Astrocyte of the spinal cord (primary cell): Measurements from ENCODE around the gene PPP1R9A.
A peak's percentile ranks its signal among the peaks of the same experiment; 100 is the strongest.

ENCODE experiments used
- DNase-seq: peaks from one replicate; pipeline ENCODE4 v3.0.0; 2011; ENCODE audit warnings: low read depth, low spot score
- H3K4me3 ChIP-seq: 2 replicates; pipeline ENCODE4 v1.5.1; 2011; ENCODE audit warnings: low read depth, mild to moderate bottlenecking, low read length, moderate library complexity
- CTCF ChIP-seq: IDR thresholded peaks from 2 replicates; pipeline ENCODE4 v1.5.1; 2012; ENCODE audit warnings: low read depth, mild to moderate bottlenecking, low read length, inconsistent platforms
- in situ Hi-C: cut with HindIII; loops from 2 replicates; pipeline ENCODE4 v1.10.0; 2017; ENCODE audit warnings: low sequenced_read_pairs

Gene PPP1R9A

DNA sequence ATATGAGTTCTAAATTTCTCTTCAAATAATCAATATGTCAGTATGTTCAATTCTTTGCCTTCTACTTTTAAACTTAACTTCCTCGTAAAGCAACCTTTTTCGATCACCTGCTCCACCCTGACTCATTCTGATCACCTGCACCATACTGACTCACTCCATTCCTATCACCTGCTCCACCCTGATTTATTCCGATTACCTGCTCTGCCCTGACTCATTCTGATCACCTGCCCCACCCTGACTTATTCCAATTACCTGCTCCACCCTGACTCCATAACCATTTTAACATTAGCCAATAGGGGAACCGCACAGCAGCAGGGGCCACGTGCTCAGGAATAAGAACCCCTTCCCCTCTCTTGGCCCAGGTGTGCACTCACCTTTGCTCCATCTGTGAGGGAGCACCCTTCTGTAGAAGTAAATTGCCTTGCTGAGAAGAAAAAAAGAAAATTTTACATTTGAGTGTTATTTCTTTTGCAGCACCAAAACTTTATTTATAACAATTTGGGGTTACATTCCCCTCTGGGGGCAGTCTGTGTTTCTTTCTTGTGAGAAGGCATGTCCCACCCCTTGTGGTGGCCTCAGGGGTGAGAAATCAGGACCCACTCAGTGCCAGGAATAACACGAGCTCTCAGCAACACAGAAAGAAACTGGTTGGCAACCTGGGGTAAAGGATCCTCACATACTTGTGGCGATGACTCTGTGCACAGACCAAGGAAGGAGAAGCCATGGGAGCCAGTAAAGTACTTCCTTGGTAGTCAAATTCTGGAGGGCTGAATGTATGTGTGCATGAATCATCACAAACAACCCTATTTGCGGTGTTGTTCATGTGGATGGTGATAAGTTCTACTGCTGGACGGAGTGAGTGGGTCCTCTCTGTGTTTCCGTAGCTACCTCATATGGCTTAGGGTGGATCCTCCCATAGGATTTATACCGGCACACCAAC lies 29.4 kb upstream of the PPP1R9A start:
- in situ Hi-C loops = no loop called here
- TF ChIP-seq CTCF = no peak
- DNase-seq = no peak
- H3K4me3 ChIP-seq = no peak overlapping the region

- DNase-seq = no peak
- H3K4me3 ChIP-seq = no peak overlapping the region
- in situ Hi-C loops = no loop called here
- TF ChIP-seq CTCF = no peak
These were observed 24.5 kb upstream of the PPP1R9A start for GRCh38 chr7:94882891-94883290.

GRCh38 chr7:94883616-94884015 lies 23.8 kb upstream of the PPP1R9A start:
- in situ Hi-C loops = no loop called here
- no peak for DNase-seq
- no peak for TF ChIP-seq CTCF
- H3K4me3 ChIP-seq = no peak overlapping the region

DNA sequence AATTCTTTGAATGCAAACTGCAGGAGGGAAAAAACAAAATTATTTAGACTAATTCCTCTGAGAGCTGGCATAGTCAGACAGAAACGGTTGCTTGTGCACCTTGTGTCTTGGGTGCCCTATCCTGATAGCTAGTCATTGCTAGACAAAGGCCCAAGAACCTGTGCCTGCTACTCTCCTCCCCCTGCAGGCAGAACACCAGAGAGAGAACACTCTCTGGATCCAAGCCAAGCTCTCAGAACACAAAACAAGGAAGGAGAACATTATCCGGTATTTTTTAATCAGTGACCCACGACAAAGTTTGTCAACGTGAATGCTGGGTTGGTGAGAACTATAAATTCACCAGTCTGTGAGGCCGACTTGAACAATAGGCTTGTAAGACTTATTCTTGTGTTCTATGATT lies 18.8 kb upstream of the PPP1R9A start:
- peak; percentile 40 for TF ChIP-seq CTCF
- no peak overlapping the region for H3K4me3 ChIP-seq
- in situ Hi-C loops = no loop called here
- DNase-seq = peak; percentile 11

- no peak for DNase-seq
- no peak for TF ChIP-seq CTCF
- in situ Hi-C loops = no loop called here
- no peak overlapping the region for H3K4me3 ChIP-seq
These were observed 18.3 kb upstream of the PPP1R9A start for GRCh38 chr7:94888995-94889523.

DNA sequence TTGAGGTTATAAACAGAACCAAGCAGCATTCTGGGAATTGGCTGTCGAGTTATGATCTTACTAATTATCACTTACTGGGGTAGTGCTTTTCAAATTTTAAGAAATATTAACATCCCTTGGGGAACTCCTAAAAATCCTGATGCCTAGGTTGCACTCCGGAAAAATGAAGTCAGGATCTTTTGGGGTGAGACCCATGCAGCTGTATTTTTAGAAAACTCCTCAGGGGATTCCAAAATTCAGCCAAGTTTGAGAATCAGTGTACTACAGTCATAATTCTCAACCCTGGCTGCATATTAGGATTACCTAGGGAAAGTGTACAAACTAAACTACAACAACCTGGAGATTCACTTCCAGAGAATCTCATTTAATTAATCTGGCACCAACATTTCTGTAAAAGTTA lies 17.2 kb upstream of the PPP1R9A start:
- H3K4me3 ChIP-seq = no peak overlapping the region
- in situ Hi-C loops = no loop called here
- no peak for DNase-seq
- TF ChIP-seq CTCF = no peak
